ENCODE data around the gene ARHGAP23.

The ARHGAP23 gene

DNA sequence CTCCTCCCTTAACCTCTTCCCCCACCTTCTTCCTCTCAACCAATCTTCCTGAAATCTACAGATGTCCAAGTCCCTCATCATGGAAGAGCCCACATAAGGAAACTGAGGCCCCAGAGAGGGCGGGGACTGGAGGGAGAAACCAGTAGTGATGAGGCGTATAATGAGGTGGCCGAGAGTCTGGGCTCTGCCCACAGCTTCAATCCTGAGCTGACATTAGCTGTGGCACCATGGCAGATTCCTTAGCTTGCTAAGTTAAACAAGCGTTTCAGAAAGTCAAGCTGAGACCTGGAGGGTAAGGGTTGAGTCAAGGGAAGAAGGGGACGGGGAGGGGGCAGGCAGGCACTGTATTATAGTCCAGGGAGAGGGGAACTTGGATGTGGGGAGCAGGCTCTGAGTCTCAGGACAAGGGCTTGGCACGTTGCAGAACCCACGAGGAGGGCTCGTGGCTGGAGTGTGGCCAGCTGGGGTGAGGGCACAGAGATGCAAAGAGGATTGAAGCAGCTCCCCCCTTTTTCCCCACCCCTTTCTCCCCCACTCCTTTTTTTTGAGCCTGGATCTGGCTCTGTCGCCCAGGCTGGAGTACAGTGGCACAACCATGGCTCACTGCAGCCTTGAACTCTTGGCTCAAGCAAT lies 13.3 kb downstream of the ARHGAP23 start:
- no peaks in the 10 kb centered on the region; the same call in 1 of the 2 replicates for H3K79me2 ChIP-seq (ENCODE audit: insufficient read depth, low read depth)

GRCh38 chr17:38442548-38442947 lies 14.3 kb downstream of the ARHGAP23 start:
- TF ChIP-seq, protein P1, sequence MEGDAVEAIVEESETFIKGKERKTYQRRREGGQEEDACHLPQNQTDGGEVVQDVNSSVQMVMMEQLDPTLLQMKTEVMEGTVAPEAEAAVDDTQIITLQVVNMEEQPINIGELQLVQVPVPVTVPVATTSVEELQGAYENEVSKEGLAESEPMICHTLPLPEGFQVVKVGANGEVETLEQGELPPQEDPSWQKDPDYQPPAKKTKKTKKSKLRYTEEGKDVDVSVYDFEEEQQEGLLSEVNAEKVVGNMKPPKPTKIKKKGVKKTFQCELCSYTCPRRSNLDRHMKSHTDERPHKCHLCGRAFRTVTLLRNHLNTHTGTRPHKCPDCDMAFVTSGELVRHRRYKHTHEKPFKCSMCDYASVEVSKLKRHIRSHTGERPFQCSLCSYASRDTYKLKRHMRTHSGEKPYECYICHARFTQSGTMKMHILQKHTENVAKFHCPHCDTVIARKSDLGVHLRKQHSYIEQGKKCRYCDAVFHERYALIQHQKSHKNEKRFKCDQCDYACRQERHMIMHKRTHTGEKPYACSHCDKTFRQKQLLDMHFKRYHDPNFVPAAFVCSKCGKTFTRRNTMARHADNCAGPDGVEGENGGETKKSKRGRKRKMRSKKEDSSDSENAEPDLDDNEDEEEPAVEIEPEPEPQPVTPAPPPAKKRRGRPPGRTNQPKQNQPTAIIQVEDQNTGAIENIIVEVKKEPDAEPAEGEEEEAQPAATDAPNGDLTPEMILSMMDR (conservative IDR thresholded peaks at IDR 0.05; ENCODE audit: low read depth, low read length) = no peak
- H3K9ac ChIP-seq = no peak overlapping the region
- no peak overlapping the region for H2AFZ ChIP-seq (ENCODE audit: low read depth)
- no peaks in the 10 kb centered on the region; the same call in 1 of the 2 replicates for H3K79me2 ChIP-seq (ENCODE audit: insufficient read depth, low read depth)
- peak overlapping the region; percentile 61; the same call in 1 of the 2 replicates for H3K27ac ChIP-seq
- H3K4me2 ChIP-seq = peak overlapping the region; percentile 9; the same call in 1 of the 2 replicates
- H3K4me3 ChIP-seq (IDR thresholded peaks at IDR 0.05; ENCODE audit: insufficient read depth, low read depth, low read length) = no peak overlapping the region
- H4K20me1 ChIP-seq (ENCODE audit: insufficient read depth) = no peaks in the 10 kb centered on the region
- peaks cover 25% of the 10 kb centered on the region for H3K4me1 ChIP-seq (ENCODE audit: low read depth, poor library complexity, severe bottlenecking)
- no peaks in the 10 kb centered on the region for H3K36me3 ChIP-seq (ENCODE audit: insufficient read depth)
- H3K27me3 ChIP-seq (ENCODE audit: insufficient read depth, low read depth) = no peaks in the 10 kb centered on the region

More for the DNA sequence above, 13.3 kb downstream of the ARHGAP23 start:
- Histone ChIP-seq H3K27me3 (ENCODE audit: insufficient read depth, low read depth) (no peaks in the 10 kb centered on the region), H3K36me3 (ENCODE audit: insufficient read depth) (no peaks in the 10 kb centered on the region), H3K4me3 (IDR thresholded peaks at IDR 0.05; ENCODE audit: insufficient read depth, low read depth, low read length) (no peak overlapping the region), H2AFZ (ENCODE audit: low read depth) (no peak overlapping the region), H3K9ac (no peak overlapping the region), H3K4me2 (no peak overlapping the region), H3K27ac (no peak overlapping the region), H3K4me1 (ENCODE audit: low read depth, poor library complexity, severe bottlenecking) (peaks cover 25% of the 10 kb centered on the region), H4K20me1 (ENCODE audit: insufficient read depth) (no peaks in the 10 kb centered on the region)
- TF ChIP-seq, protein P1 (conservative IDR thresholded peaks at IDR 0.05; ENCODE audit: low read depth, low read length) = no peak

DNA sequence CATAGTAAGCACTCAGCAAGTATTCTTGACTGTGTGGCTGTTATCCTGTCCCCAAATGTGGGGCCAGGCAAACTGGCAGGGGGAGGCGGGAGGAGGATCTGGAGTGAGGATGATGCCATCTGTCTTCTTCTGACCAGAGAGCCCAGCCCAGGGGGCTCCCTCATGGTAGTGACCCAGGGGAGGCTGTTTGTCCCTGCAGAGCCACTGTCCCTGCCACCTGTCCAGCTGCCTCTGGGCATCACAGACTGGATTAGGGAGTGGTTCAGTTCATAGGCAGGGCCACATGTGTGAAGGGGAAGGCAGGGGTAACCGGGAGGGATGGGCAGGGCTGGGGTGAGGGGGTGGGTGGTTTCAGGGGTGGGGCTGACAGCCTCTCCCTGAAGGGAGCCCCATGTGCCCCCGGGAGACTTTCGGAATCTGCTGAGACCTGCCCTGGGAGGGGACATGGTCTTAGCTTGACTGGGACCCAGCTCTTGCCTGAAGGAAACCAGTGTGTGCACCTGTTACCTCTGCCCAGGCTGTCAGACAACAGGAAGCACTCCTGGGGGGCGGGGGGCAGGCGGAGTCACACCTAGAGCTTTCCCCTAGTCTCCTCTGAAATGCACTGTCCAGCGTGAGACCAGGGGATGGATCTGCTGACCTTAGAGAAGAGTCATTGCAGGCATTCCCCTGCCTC lies 15.2 kb downstream of the ARHGAP23 start:
- Histone ChIP-seq H3K27ac (peak overlapping the region; percentile 61; the same call in 1 of the 2 replicates), H3K4me2 (peak overlapping the region; percentile 74), H3K36me3 (ENCODE audit: insufficient read depth) (no peaks in the 10 kb centered on the region), H3K9ac (peak overlapping the region; percentile 26; the same call in 1 of the 2 replicates), H4K20me1 (ENCODE audit: insufficient read depth) (no peaks in the 10 kb centered on the region), H3K4me3 (IDR thresholded peaks at IDR 0.05; ENCODE audit: insufficient read depth, low read depth, low read length) (no peak overlapping the region), H3K4me1 (ENCODE audit: low read depth, poor library complexity, severe bottlenecking) (peaks cover 25% of the 10 kb centered on the region), H2AFZ (ENCODE audit: low read depth) (no peak overlapping the region), H3K79me2 (ENCODE audit: insufficient read depth, low read depth) (no peaks in the 10 kb centered on the region; the same call in 1 of the 2 replicates), H3K27me3 (ENCODE audit: insufficient read depth, low read depth) (no peaks in the 10 kb centered on the region)
- TF ChIP-seq, protein P1 (conservative IDR thresholded peaks at IDR 0.05; ENCODE audit: low read depth, low read length) = no peak

DNA sequence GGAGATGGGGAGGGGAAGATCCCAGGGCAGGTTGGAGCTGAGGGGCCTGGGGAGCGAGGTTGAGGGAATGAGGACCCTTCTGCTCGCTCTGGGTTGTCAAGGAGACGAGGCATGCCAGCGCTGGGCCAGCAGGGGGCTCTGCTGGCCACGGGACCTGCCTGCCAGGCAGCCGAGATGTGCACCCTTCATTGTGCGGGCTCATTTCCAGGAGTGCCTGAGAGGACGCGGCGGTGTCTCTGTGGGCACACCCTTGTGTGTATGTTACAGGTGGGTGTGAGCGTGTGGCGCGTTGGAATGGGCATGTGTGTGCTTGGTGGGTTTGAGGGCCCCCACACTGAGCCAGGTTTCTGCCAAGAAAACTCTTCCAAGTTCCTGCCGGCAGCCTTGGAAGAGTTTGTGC lies 15.9 kb downstream of the ARHGAP23 start:
- Histone ChIP-seq H3K27me3 (ENCODE audit: insufficient read depth, low read depth) (no peaks in the 10 kb centered on the region), H3K4me2 (peak overlapping the region; percentile 74; the same call in 1 of the 2 replicates), H3K4me1 (ENCODE audit: low read depth, poor library complexity, severe bottlenecking) (peaks cover 25% of the 10 kb centered on the region), H3K4me3 (IDR thresholded peaks at IDR 0.05; ENCODE audit: insufficient read depth, low read depth, low read length) (no peak overlapping the region), H3K27ac (peak overlapping the region; percentile 61; the same call in 1 of the 2 replicates), H2AFZ (ENCODE audit: low read depth) (no peak overlapping the region), H4K20me1 (ENCODE audit: insufficient read depth) (no peaks in the 10 kb centered on the region), H3K9ac (peak overlapping the region; percentile 22; the same call in 1 of the 2 replicates), H3K36me3 (ENCODE audit: insufficient read depth) (no peaks in the 10 kb centered on the region), H3K79me2 (ENCODE audit: insufficient read depth, low read depth) (no peaks in the 10 kb centered on the region; the same call in 1 of the 2 replicates)
- TF ChIP-seq, protein P1 (conservative IDR thresholded peaks at IDR 0.05; ENCODE audit: low read depth, low read length) = peak; percentile 86
